H1 (cell line): ENCODE data around the gene TEAD4. TPM values are rescaled to one million over a fixed set of nuclear protein-coding genes. Genes with fewer than 3 reads are reported as not detected.

Experiments
- ASH2L ChIP-seq: fragments of 200-600, 300-600 bp; sonication (generic); IDR thresholded peaks from one replicate; pipeline ENCODE4 v1.7.1; 2017; ENCODE audit warnings: low read length
- CHD2 ChIP-seq: IDR thresholded peaks from 2 replicates; pipeline ENCODE4 v1.6.1; 2012; ENCODE audit warnings: low read length, improper control_type of control experiment
- polyA plus RNA-seq, 7 experiments: library from polyadenylated mRNA; depleted of rRNA in 3 of 7; stranded (reverse) in 5 of 7; unstranded in 2 of 7; fragments of >200 nt in 5 of 7; fragments of 200-250 nt in 2 of 7; gene quantifications; 1 replicate in 5 of 7; 2 replicates in 1 of 7; 4 replicates in 1 of 7; pipeline versions ENCODE4 v1.2.1 to v1.2.3, GENCODE V29; 2011 to 2013; ENCODE audit warnings: missing spikeins in 2 of 7, mixed read lengths in 2 of 7
- total RNA-seq: library from RNA; stranded (reverse); fragmentation: NEBNext Ultra II Directional; extraction: Animal tissue kit (Norgen Biotek cat#: 25700); gene quantifications from 2 replicates; pipeline ENCODE4 v1.2.1, GENCODE V29; 2021
- TF ChIP-seq, protein P1 (sequence below): IDR thresholded peaks from 2 replicates; pipeline ENCODE4 v1.6.1; 2012; ENCODE audit warnings: low read length, inconsistent platforms

The TEAD4 gene
- total and polyA plus RNA-seq, 2 of the 8 experiments (the other 6 are each of a cell fraction or from before 2014, with no cell fraction given): 56.7 to 116 TPM

DNA sequence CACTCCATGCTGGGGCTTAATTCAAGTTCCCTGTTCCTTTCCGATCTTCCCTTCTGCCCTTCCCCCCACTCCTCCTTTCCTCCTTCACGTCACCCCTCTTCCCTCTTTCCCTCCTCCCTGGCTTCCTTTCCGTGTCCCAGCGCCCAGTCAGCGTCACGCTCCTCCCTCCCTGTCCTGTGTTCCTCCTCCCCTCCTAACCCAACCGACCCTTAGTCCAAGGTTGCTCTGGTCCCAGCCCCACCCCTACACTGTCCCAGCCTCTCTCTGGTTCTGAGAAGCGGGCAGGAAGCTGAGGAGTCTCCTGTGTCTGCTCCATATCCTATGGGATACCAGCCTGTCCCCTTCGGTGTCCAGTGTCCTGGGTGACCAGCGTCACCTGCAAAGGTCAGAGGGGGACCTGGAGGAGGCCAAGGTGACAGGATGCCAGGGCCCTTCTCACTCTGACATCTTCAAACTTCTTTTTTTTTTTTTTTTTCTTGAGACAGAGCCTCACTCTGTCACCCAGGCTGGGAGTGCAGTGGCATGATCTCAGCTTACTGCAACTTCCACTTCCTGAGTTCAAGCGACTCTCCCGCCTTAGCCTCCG, 61.7 kb downstream of the TEAD4 start (continued):
- TF ChIP-seq, protein P1, sequence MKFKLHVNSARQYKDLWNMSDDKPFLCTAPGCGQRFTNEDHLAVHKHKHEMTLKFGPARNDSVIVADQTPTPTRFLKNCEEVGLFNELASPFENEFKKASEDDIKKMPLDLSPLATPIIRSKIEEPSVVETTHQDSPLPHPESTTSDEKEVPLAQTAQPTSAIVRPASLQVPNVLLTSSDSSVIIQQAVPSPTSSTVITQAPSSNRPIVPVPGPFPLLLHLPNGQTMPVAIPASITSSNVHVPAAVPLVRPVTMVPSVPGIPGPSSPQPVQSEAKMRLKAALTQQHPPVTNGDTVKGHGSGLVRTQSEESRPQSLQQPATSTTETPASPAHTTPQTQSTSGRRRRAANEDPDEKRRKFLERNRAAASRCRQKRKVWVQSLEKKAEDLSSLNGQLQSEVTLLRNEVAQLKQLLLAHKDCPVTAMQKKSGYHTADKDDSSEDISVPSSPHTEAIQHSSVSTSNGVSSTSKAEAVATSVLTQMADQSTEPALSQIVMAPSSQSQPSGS: no peak
- TF ChIP-seq ASH2L: no peak
- no peak for TF ChIP-seq CHD2
